ENCODE measurements around the gene GLG1. TPM values are rescaled to one million over a fixed set of nuclear protein-coding genes. Genes with fewer than 3 reads are reported as not detected.

GLG1 gene
- total RNA-seq, 1 experiment from 2014 or later = 237 TPM

- TF ChIP-seq, protein P1, sequence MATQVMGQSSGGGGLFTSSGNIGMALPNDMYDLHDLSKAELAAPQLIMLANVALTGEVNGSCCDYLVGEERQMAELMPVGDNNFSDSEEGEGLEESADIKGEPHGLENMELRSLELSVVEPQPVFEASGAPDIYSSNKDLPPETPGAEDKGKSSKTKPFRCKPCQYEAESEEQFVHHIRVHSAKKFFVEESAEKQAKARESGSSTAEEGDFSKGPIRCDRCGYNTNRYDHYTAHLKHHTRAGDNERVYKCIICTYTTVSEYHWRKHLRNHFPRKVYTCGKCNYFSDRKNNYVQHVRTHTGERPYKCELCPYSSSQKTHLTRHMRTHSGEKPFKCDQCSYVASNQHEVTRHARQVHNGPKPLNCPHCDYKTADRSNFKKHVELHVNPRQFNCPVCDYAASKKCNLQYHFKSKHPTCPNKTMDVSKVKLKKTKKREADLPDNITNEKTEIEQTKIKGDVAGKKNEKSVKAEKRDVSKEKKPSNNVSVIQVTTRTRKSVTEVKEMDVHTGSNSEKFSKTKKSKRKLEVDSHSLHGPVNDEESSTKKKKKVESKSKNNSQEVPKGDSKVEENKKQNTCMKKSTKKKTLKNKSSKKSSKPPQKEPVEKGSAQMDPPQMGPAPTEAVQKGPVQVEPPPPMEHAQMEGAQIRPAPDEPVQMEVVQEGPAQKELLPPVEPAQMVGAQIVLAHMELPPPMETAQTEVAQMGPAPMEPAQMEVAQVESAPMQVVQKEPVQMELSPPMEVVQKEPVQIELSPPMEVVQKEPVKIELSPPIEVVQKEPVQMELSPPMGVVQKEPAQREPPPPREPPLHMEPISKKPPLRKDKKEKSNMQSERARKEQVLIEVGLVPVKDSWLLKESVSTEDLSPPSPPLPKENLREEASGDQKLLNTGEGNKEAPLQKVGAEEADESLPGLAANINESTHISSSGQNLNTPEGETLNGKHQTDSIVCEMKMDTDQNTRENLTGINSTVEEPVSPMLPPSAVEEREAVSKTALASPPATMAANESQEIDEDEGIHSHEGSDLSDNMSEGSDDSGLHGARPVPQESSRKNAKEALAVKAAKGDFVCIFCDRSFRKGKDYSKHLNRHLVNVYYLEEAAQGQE (IDR thresholded peaks at IDR 0.05; ENCODE audit: low read depth) = no peak
- no peak for TF ChIP-seq EZH2 (IDR thresholded peaks at IDR 0.05)
- no peak for TF ChIP-seq ELF1 (IDR thresholded peaks at IDR 0.05; ENCODE audit: borderline replicate concordance, low read depth)
- no peak for TF ChIP-seq POLR2AphosphoS5 (IDR thresholded peaks at IDR 0.05; ENCODE audit: low read depth, low read length)
- TF ChIP-seq RAD21 (IDR thresholded peaks at IDR 0.05; ENCODE audit: low read depth) = no peak
- no peak for TF ChIP-seq TCF7L2 (IDR thresholded peaks at IDR 0.05; ENCODE audit: borderline replicate concordance, extremely low read depth, insufficient read depth, insufficient read length)
- TF ChIP-seq CBX3 (IDR thresholded peaks at IDR 0.05; ENCODE audit: low read depth) = no peak
- no peak for TF ChIP-seq ZNF274 (IDR thresholded peaks at IDR 0.05; ENCODE audit: low read depth, low read length)
- no peak for TF ChIP-seq CTCF (IDR thresholded peaks at IDR 0.05 in 2 of 3, conservative IDR thresholded peaks at IDR 0.05 in 1 of 3; ENCODE audit: borderline replicate concordance in 1 of 3, insufficient read depth in 1 of 3, low read depth in 2 of 3, low read length in 2 of 3)
Measured at GRCh38 chr16:74499114-74499513, 107.8 kb downstream of the GLG1 start (continued).

DNA sequence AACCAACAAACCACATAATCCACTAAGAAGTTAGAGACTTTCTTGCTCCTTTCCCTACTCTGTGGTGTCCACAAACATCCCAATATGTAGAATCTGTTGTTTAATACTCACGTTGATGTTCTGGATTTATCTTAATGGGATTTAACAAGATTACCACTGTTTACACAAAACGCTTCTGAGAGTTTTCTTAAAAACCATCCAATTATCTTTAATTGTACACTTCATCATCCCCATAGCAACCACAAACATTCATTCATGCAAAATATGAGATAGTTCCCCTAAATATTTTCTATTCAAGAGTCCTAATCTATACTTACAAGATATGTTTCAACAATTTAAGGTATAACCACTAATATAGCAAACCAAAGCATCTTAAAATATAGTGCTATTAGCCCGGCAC is 109.2 kb downstream of the GLG1 start:
- intact Hi-C loops (cut with micrococcal nuclease) = no loop called here
- no TSS peak for BruUV-seq (replicated peaks)
- ChIA-PET POLR2A (no interaction called here), CTCF (no interaction called here), RAD21 (ENCODE audit: low non-redundant PET in 1 of 2, low total read pairs in 2 of 2, uncharacterized antibody in 2 of 2, unreplicated experiment in 2 of 2) (no interaction called here)
- Histone ChIP-seq H3K4me2 (ENCODE audit: low read length) (no peak overlapping the region), H3K4me3 (replicated peaks in 1 of 2; ENCODE audit: low read depth in 1 of 2, low read length in 2 of 2) (no peak overlapping the region), H3K9ac (ENCODE audit: low read length) (no peak overlapping the region), H3K9me2 (ENCODE audit: insufficient read depth) (no peaks in the 10 kb centered on the region), H3K36me3 (ENCODE audit: control insufficient read depth in 1 of 2, insufficient read depth in 2 of 2, low read length in 2 of 2) (peaks cover 13 to 19% of the 10 kb centered on the region in 2 experiments; a peak in 3 of 4 replicates), H2AFZ (ENCODE audit: low read depth, low read length, poor library complexity, severe bottlenecking) (no peak overlapping the region), H4K20me1 (ENCODE audit: insufficient read depth) (no peaks in the 10 kb centered on the region), H3K9me3 (ENCODE audit: control insufficient read depth in 1 of 2, insufficient read depth in 1 of 2, low read depth in 1 of 2, low read length in 2 of 2) (no peaks in the 10 kb centered on the region), H3K27me3 (ENCODE audit: insufficient read depth, low read length) (no peaks in the 10 kb centered on the region), H3K79me2 (ENCODE audit: insufficient read depth, low read length) (peaks cover 40% of the 10 kb centered on the region), H3K27ac (ENCODE audit: low read depth, low read length) (no peak overlapping the region), H3K4me1 (ENCODE audit: control insufficient read depth in 1 of 2, insufficient read depth in 2 of 2, low read length in 2 of 2) (no peaks in the 10 kb centered on the region)
- DNase-seq (ENCODE audit: low read depth, low spot score) (no peak), ATAC-seq (no peak)
- no peak for TF ChIP-seq ZNF274 (IDR thresholded peaks at IDR 0.05; ENCODE audit: low read depth, low read length)
- TF ChIP-seq FOSL1 (IDR thresholded peaks at IDR 0.05; ENCODE audit: low read depth) = no peak
- TF ChIP-seq RAD21 (IDR thresholded peaks at IDR 0.05; ENCODE audit: low read depth) = no peak
- no peak for TF ChIP-seq SIN3A (IDR thresholded peaks at IDR 0.05; ENCODE audit: low read depth)
- TF ChIP-seq TCF7L2 (IDR thresholded peaks at IDR 0.05; ENCODE audit: borderline replicate concordance, extremely low read depth, insufficient read depth, insufficient read length) = no peak
- no peak for TF ChIP-seq YY1 (IDR thresholded peaks at IDR 0.05; ENCODE audit: extremely low read depth, insufficient replicate concordance, low read depth, low read length)
- TF ChIP-seq SRF (IDR thresholded peaks at IDR 0.05; ENCODE audit: low read depth) = no peak
- TF ChIP-seq ATF3 (IDR thresholded peaks at IDR 0.05) = no peak
